PFSK-1 (cell line): ENCODE measurements around the gene CRB1.

Source experiments
- FOXP2 ChIP-seq: optimal IDR thresholded peaks from 2 replicates; pipeline ENCODE3; 2011; ENCODE audit warnings: borderline replicate concordance, control low read depth, inconsistent platforms; ENCODE audit not compliant: insufficient read depth; ENCODE audit errors: extremely low read length, extremely low read depth
- POLR2AphosphoS5 ChIP-seq: IDR thresholded peaks from 2 replicates; pipeline ENCODE4 v1.6.1; 2012; ENCODE audit warnings: low read depth, mild to moderate bottlenecking, control low read depth, low read length, moderate library complexity
- SIN3A ChIP-seq: IDR thresholded peaks from 2 replicates; pipeline ENCODE4 v1.6.1; 2012; ENCODE audit warnings: mild to moderate bottlenecking, low read length, moderate library complexity, borderline replicate concordance; ENCODE audit not compliant: insufficient read depth
- TAF1 ChIP-seq: IDR thresholded peaks from 2 replicates; pipeline ENCODE4 v1.6.1; 2012; ENCODE audit warnings: low read length, control low read depth, borderline replicate concordance; ENCODE audit not compliant: insufficient read depth
- TF ChIP-seq, protein P1 (sequence below), 2 experiments: IDR thresholded peaks; 2 replicates each; pipeline versions ENCODE4 v1.6.1 to v1.8.0; 2011 to 2012; ENCODE audit warnings: low read depth in 2 of 2, low read length in 2 of 2, control low read depth in 1 of 2, inconsistent platforms in 1 of 2, mild to moderate bottlenecking in 1 of 2, moderate library complexity in 1 of 2; ENCODE audit not compliant: insufficient read depth in 1 of 2

The CRB1 gene

DNA sequence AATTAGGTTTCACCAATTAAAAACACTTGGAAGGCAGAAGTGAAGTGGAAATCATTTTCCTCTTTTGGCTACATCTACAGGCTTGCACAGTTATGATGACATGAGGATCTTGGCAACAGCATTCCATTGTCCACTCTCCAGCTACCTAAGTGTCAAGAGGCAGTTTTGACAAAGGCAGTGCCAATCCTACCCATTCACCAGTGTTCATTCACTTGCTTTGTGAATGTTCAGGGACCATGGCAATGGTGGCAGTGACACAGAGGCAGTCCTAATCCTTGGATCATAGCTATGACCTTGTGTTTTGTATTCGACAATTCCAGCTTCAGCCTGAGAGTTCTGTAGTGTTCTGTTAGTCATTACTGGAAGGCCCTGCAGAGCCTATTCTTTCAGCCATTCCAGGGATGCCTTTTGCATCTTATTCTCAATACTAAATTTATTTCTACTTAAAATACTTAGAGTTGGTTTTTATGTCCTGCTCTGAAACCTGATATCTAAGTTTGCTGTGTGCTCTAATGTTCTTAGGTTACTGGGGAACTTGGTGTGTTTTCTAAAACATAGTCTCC, 36.7 kb downstream of the CRB1 start:
- TF ChIP-seq, protein P1, sequence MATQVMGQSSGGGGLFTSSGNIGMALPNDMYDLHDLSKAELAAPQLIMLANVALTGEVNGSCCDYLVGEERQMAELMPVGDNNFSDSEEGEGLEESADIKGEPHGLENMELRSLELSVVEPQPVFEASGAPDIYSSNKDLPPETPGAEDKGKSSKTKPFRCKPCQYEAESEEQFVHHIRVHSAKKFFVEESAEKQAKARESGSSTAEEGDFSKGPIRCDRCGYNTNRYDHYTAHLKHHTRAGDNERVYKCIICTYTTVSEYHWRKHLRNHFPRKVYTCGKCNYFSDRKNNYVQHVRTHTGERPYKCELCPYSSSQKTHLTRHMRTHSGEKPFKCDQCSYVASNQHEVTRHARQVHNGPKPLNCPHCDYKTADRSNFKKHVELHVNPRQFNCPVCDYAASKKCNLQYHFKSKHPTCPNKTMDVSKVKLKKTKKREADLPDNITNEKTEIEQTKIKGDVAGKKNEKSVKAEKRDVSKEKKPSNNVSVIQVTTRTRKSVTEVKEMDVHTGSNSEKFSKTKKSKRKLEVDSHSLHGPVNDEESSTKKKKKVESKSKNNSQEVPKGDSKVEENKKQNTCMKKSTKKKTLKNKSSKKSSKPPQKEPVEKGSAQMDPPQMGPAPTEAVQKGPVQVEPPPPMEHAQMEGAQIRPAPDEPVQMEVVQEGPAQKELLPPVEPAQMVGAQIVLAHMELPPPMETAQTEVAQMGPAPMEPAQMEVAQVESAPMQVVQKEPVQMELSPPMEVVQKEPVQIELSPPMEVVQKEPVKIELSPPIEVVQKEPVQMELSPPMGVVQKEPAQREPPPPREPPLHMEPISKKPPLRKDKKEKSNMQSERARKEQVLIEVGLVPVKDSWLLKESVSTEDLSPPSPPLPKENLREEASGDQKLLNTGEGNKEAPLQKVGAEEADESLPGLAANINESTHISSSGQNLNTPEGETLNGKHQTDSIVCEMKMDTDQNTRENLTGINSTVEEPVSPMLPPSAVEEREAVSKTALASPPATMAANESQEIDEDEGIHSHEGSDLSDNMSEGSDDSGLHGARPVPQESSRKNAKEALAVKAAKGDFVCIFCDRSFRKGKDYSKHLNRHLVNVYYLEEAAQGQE (IDR thresholded peaks at IDR 0.05; ENCODE audit: insufficient read depth in 1 of 2, low read depth in 2 of 2, low read length in 2 of 2): no peak
- no peak for TF ChIP-seq TAF1
- no peak for TF ChIP-seq FOXP2
- TF ChIP-seq SIN3A: no peak
- TF ChIP-seq POLR2AphosphoS5: no peak

DNA sequence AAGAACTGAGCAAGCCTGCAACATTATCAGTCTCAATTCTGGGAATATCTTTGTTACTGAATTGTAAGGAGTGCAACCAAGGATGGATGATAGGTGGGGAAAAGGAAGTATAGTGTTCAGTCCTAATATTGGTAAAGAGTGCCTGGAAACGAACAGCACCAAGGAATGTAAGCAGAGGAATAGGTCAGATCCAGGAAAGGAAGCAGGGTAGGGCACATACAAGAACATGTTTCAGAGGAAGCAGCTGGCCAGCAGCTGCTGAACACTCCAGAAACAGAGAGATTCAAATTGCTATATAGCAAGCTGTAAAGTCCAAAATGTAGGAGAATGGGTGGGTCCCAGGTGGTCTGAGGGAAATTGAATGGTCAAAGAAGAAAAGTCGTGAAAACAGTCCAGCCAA, 37.9 kb downstream of the CRB1 start:
- no peak for TF ChIP-seq FOXP2
- no peak for TF ChIP-seq TAF1
- TF ChIP-seq, protein P1 (IDR thresholded peaks at IDR 0.05; ENCODE audit: insufficient read depth in 1 of 2, low read depth in 2 of 2, low read length in 2 of 2): no peak
- no peak for TF ChIP-seq POLR2AphosphoS5

DNA sequence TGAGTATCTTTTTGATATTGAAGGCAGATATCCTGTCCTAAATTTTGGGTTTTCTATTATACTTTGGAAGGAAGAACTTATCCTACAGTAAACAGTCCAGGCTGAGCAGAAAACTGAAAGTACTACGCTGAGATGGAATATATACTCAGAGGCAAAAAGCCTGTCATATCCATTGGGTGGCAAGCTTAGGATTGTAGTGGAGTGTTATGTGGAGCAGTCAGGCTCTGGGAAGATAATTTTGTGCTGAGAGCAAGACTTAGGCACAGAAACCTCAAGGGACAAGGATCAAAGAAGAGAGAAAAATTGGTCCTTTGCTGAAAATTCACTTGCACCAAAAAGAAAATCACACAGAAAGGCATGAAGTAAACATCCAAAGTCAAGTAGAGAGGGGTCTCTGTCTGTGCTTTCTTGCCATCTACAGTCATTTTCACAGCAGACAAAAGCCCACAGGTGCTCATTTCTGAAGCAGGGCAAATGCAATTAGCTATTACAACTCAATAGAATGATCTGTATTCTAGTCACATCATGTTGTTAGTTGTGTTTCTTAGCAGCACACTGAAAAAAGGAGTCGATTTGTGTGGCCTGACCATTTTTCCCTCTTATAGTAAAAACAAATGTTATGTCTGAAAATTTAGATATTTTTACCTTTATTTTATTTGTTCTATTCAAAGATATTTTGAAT, 38.5 kb downstream of the CRB1 start:
- TF ChIP-seq FOXP2: no peak
- TF ChIP-seq POLR2AphosphoS5: no peak
- TF ChIP-seq, protein P1 (IDR thresholded peaks at IDR 0.05; ENCODE audit: insufficient read depth in 1 of 2, low read depth in 2 of 2, low read length in 2 of 2): no peak
- no peak for TF ChIP-seq SIN3A
- no peak for TF ChIP-seq TAF1

DNA sequence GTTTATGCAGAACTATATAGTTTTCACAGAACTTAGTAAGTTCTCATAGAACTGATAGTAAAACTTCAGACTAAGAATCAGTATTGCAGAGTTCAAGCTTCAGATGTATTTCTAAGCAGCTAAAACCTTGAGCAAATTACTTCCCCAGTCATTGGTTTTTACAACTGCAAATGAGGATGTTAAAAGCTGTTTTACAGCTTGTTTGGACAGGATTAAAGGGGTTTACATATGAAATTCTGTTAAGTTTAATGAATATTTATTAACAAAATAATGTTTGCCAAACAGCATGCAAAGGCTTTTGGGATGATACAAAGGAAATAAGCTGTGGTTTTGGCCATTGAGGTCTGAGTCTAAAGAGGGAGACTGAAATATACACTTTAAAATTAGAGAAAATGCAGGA, 39.1 kb downstream of the CRB1 start:
- TF ChIP-seq SIN3A: no peak
- TF ChIP-seq, protein P1 (IDR thresholded peaks at IDR 0.05; ENCODE audit: insufficient read depth in 1 of 2, low read depth in 2 of 2, low read length in 2 of 2): no peak
- no peak for TF ChIP-seq TAF1
- no peak for TF ChIP-seq POLR2AphosphoS5
- TF ChIP-seq FOXP2: no peak
